Effector CD8-positive, alpha-beta T cell (primary cell): ENCODE results near the gene GTF2H4.
A peak's percentile ranks its signal among the peaks of the same experiment; 100 is the strongest.
"Not testable (repeated sequence)": the region's sequence is repeated elsewhere in the genome, so short reads cannot be mapped to it uniquely, and the experiment has no call there.

Source experiments
- DNase-seq: peaks from one replicate; lab custom pipeline; 2025; lab: John Stamatoyannopoulos, UW
- total RNA-seq, 4 experiments: gene quantifications; one replicate each; lab custom pipeline; 2026; lab: John Stamatoyannopoulos, UW

Gene GTF2H4
- 0 to 0.53 (median 0.15) reads per million in 4 experiments for total RNA-seq

DNA sequence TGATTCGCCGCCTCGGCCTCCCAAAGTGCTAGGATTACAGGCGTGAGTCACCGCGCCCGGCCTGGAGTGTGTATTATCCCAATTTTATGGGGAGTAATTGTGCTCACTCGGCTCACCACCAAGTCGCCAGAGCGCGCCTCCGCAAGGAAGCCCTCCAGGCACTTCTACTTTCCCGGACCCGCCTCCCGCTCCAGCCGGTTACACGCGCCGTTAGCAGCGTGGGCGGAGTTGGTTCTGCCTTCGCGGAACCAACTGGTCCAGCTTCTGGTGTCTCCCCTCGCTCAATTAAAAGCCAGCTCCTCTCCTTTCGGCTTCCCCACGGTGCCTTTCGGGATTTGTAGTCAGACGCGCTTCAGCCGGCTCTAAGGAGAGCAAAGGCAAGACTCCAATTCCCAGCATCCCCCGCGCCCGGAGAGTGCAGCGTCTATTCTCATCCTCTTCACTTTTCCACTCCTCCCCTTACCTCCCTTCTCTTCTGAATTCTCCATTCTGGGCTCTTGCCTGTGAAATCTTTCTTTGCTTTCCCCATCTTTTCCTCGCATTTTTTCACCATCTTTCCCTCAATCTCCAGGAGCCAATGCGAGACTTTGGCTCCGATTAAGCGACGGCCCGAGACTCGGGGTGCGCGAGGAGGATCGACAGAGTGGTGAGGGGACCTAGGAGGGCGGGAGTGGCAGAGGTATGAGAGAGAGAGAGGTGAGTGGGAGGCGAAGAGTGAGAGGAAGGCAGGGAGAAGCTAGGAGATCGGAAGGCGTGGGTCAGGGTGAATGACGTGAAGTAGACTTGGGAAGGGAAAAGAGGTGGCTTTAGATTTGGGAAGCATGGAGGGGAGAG, at the start of gene GTF2H4:
Gene GTF2H4 (plus strand): TSS at position 450 of the 834 bp plus-strand sequence.
- peak; percentile 91 for DNase-seq

DNA sequence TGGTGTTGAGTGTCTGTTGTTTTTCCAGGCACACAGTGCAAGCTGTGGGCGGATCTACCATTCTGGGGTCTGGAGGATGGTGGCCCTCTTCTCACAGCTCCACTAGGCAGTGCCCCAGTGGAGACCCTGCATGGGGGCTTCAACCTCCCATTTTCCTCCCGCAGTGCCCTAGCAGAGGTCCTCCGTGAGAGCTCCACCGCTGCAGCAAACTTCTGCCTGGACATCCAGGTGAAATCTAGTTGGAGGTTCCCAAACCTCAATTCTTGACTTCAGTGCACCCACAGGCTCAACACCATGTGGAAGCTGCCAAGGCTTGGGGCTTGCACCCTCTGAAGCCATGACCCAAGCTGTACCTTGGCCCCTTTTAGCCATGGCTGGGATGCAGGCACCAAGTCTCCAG, 48.3 kb upstream of the GTF2H4 start:
- DNase-seq = not testable (repeated sequence)

DNA sequence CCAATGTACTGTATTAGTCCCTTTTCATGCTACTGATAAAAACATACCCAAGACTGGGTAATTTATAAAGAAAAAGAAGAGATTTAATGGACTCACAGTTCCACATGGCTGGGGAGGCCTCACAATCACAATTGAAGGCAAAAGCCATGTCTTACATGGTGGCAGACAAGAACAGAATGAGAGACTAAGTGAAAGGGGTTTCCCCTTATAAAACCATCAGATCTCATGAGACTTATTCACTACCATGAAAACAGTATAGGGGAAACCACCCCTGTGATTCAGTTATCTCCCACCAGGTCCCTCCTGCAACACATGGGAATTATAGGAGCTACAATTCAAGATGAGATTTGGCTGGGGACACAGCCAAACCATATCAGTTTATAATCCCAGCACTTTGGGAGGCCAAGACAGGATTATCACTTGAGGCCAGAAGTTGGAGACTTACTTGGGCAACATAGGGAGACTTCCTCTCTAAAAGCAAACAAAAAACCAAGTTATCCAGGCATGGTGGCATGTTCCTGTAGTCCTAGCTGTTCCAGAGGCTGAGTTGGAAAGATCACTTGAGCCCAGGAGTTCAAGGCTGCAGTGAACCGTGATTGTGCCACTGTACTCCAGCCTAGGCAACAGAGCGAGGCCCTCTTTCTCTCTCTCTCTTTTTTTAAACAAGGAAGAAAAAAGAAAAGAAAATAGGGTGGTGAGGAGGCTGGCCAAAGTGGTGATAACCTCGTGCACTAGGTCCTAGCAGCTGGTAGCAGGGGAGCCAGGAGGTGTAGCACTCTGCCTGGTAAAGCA, 46.6 kb upstream of the GTF2H4 start:
- no peak for DNase-seq

DNA sequence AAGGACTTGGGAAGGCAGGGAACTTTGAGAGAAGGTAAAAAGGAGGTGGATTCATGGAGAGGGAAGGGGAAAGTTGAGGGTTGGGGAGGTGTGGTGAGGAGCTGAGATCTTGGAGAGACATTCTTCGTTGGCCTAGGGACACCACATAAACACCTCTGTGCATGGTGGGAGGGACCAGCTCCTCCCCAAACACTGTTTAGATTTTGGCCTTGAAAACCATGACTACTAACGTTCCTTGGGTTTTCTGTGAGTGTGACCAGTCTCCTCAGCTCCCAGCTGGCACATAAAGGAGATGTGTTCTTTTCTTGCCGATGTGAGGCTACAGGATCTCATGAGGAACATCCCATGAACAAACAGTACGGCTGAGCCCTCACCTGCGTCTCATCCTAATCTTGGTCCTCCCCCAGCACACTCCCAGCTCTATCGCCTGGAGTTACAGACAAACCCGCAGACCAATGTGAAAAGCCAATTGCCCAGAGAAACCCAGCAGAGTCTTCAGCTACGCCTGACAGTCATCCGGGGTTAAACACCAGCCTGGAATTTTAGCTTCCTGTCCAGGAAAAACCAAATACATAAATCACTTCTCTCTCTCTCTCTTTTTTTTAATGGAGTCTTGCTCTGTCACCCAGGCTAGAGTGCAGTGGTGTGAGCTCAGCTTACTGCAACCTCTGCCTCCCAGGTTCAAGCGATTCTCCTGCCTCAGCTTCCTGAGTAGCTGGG, 45.7 kb upstream of the GTF2H4 start:
- DNase-seq = no peak

DNA sequence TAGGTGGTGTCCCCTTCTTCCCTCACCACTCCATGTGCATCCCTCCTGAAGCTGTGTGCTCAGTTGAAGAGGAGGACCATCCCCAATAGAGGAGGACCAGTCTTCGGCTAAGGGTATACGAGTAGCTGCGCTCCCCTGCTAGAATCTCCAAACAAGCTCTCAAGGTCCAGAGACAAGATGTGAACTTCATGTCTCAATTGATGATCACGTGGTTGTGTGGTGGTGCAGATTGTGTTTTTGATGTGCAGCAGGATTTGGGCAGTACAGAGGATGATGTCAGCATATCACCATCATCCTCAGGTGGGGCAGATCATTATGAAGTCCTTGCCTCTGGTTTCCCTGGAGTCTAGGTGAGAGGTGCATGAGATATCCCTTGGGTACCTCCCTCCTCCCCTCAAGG, 43.7 kb upstream of the GTF2H4 start:
- DNase-seq = no peak

DNA sequence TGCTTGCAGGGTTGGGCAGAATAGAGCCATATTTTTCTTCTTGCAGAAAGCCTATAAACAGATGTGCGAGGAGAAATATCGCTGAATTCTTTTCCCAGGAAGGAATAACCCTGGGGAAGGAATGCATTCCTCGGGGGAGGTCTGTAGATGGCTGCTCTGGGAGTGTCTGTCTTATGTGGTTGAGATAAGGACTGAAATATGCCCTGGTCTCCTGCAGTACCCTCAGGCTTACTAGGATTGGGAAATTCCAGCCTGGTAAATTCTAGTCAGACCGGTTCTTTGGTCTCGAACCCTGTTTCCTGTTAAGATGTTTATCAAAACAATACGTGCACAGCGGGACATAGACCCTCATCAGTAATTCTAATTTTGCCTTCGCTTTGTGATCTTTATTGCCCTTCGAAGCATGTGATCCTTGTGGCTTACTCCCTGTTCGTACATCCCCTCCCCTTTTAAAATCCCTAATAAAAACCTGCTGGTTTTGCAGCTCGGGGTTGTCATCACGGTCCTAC, 38.7 kb upstream of the GTF2H4 start:
- DNase-seq = not testable (repeated sequence)

DNA sequence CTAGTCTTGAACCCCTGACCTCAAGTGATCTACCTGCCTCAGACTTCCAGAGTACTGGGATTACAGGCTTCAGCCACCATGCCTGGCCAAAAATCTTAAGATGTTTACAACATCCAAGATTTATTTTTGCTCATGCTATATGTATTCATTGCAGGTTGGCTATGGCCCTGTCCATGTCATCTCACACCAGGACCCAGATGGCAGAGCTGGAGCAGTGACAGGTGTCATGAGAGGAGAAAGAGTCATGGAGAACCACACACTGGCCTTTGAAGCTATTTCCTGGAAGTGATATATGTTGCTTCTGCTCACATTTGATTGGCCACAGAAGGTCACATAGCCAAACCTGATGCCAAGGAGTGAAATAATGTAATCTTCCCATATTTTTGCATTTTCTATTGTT, 37.5 kb upstream of the GTF2H4 start:
- no peak for DNase-seq

DNA sequence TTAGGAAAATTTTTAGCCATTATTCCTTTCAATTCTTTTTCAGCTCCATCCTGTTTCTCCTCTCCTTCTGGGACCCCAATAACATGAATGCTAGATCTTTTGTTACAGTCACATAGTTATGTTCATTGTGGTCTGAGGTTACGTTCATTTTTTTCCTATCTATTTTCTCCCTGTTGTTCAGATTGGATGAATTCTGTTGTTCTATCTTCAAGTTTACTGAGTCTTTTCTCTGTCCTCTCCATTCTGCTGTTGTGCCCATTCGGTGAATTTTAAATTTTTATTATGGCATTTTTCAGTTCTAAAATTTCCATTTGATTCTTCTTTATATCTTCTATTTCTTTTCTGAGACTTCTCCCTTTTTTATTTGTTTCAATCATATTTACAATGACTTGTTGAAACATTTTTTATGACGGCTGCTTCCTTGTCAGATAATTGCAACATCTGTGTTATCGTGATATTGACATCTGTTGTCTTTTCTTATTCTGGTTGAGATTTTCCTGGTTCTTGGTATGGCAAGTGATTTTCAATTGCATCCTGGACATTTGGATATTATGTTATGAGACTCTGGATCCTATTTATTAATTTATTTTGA, 36.3 kb upstream of the GTF2H4 start:
- no peak for DNase-seq

DNA sequence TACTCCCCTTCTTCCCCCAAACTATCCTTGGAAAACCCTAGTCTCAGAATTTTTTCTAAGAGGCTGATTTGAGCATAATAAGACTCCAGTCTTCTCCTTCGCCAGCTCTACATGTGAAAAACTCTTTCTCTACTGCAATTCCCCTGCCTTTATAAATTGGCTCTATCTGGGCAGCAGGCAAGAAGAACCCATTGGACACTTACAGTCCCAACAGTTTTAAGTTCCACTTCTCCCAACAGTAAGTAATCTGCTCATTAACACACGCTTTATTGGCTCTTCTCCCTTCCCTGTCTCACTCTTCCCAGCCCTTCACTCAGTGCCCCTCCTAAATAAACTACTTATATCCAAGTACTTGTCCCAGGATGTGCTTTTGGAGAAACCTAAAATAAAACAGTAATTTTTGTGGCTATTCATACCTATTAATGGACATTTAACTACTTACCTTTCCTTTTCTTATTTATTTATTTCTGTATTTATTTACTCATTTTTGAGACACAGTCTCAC, 34.8 kb upstream of the GTF2H4 start:
- no peak for DNase-seq

DNA sequence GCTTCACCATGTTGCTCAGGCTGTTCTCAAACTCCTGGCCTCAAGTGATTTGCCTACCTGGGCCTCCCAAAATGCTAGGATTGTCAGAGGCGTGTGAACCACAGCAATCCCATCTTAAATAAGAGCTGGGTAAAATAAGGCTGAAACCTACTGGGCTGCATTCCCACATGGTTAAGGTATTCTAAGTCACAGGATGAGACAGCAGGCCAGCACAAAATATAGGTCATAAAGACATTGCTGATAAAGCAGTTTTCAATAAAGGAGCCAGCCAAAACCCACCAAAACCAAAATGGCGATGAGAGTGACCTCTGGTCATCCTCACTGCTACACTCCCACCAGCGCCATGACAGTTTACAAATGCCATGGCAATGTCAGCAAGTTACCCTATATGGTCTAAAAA, 34.2 kb upstream of the GTF2H4 start:
- DNase-seq = not testable (repeated sequence)

DNA sequence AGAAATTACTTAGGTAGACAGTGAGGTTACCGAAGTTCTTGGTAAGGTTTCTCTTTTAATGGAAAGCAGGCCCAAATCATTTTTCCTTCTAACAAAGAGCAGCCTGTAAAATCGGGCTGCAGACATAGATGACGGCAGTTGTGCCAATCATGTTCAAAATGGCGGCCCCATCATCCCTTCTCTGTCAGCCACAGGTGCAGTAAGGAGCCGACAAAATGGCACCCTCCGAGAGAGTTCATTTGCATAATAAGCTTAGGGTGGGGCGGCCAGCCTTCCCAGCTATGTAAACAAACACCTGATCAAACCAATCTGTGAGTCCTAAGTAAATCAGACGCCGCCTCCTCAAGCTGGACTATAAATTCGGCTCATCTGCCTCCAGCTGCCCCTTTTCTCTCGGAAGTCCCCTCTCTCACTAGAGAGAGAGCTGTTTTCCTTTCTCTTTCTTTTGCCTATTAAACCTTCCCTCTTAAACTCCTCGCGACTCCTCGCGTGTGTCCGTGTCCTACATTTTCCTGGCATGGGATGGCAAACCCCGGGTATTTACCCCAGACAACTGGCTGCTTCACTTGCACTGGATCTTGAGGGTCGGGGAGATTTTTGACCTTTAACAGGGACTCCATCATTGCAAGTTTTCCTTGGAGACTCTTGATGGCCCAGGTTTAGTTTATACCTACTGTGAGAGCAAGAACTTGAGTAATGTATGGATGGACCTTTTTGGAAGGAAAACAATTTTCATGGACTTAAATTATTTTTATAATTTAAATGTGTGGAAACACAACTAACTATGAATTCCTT, 32.6 kb upstream of the GTF2H4 start:
- no peak for DNase-seq

DNA sequence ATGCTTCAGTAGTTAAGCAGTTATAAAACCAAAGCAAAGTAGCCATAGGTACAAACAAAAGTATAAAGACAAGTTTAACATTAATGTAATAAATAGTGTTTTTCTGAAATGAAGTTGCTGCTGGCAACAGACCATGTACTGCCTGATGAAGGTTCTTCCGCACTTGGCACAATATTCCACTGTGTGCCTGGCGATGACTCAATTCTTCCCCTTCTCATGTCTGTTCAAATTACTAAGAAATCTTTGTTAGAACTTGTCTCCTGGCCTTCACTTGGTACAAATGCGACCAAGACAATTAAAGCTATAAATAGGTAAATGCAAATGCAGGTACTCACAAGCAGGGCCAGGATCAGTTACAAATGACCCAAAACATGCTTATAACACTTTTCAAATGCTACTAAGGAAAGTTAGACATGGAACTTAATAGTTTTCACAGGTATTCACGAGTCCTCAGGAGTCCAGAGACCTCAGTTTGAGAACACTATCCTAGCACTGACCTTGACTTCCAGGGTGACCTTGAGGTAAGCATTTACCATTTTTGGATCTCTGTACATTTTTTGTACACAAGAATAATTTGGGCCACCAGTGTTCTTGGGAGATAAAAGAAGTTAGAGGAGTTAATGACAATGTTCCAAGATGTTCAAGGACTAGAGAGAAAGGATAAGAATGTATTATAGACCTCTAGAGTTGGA, 31.8 kb upstream of the GTF2H4 start:
- DNase-seq = no peak

DNA sequence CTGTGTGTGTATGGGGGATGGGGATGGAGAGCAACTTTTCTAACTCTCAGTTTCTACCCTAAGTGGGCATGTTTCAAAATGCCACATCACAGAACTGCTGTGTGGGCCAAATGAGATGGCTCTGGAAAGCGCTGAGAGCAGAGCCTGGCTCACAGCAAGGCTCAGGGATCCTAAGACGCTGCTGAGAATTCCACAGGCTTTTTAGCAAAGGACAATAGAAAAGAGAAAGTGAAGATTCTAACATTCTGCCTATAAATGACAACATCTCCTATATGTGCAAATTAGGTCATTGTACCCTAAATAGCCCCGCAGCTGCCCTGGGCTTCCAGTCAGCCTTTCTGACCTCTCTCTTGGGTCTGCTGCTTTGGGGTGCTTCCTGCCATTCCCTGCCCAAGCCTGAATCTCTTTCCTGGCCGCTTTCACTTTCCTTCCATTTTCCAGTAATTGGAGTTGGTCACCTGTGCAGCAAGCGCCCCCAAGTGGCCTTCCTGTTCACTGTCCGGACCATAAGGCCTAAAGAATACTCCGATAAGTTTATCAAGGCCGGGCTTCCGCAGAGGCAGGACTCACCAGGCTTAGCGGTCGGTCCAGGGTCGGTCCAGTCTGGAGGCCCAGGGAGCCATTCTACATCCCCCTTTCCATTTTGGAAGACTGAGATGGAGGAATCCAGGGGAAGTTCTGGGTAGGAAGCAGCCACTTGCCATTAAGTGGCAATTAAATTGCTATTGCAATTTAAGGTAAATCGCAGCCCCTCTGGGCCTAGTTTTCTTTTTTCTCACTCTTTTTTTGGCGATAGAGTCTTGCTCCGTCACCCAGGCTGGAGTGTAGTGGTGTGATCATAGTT, 30.4 kb upstream of the GTF2H4 start:
- peak; percentile 61 for DNase-seq

DNA sequence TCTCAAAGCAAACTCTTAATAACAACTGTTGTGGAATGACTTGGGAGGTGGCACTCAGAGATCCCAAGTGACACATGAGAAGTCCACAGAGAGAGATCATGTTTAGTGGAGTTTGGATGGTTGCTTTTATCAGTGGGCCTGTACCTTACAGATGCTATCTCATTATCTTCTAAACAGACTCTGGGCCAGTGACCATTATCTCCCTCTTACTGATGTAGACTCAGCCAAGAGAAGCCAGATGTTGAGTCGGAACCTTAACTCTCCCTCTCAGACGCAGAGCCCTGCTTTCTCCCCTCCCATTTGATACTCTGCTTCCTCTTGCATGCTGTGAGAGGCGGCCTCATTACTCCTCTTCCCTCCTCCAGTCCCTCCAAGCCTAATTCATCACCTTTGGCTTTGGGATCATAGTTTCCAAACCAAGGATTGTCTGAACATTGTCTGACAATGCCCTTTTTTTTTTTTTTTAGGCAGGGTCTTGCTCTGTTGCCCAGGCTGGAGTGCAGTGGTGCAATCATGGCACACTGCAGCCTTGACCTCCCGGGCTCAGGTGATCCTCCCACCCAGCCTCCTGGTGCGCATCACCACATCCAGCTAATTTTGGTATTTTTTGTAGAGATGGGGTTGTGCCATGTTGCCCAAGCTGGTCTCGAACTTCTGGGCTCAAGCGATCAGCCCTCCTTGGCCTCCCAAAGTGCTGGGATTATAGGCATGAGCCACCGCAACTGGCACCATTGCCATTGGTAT, 28.2 kb upstream of the GTF2H4 start:
- no peak for DNase-seq

DNA sequence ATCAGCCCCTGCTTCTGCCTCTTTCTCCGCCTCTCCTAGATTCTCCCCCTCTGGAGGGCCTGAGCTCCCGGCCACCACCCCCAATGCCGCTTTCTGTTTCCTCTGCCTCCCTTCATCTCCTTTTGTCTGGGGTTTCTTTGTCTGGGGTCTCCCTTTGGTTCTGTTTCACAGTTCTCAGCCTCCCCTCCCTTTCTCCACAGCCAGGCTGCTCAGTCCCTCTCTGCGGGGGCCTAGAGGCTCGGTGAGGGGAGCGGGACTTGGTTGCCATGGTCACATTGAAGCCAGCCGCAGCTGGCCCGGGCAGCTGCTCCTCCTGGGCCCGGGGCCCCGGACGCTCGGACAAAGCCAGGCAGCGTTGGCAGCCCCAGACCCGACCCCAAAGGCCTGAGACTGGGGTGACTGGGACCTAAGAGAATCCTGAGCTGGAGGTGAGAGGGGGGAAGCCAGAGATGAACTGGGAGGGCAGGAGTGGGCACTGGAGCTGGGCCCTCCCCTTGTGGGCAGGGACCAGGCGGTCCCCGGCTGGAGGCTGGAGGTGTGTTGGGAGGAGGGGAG, 27.2 kb upstream of the GTF2H4 start:
- no peak for DNase-seq

DNA sequence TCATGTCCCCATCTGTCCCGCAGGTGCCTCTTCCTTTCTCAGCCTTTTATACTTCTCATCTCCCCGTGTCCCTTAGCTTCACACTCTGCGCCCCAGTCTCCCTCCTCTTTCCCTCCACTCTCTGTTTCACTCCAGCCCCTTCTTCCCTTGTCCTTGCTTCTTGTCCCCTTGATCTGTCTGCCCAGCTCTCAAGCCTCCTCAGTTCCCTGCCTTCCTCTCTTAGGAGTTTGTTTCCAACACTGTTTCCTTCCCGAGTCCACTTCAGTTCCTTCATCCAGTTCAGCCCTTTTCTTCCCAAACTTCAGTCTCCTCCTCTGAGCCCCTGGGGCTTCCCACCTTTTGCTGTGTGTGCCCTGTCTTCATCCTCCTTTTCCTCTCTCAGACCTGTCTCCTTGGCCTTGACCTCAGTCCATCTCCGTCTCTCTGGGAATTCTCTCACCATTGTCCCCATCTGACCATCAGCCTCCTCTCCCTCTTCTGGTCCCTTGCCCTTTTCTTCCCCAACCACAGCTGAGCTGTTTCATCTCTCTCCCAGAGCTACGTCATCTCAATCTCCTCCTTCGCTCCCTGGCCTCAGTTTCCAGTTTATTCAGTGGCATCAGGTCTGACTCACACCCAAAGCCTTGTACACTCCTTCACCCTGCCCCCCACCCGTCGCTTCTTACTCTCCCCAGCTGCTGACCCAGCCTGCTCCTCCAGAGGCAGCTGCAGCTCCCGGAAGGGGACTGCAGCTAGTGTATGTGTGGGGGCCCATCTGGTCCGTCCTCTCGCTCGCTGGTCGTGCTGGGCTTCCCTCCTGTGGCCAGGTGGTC, 26.4 kb upstream of the GTF2H4 start:
- DNase-seq = no peak

DNA sequence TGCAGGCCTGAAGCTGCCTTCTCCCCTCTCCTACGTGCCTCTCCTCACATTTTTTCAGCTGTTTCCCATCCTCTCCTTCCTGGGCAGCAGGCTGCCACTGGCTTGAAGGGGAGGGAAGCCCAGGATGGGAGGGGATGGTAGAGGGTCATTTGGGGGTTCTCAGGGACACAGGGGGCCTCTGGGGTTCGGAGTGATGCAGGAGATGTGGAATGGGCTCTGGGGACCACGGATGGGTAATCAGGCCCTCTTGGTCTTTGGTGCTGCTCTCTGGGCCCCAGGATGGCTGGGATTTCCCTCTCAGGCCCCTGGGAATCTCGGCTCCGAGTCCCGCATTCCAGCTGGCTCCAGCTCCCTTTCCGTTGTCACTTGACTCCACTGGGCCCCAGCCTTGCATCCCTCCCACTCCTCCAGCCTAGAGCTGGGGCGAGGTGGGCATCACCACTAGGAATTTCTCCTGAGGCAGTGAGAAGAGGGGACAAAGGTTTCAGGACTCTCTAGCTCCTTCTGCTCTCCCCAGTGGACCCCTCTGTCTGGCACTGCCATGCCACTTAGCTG, 25.7 kb upstream of the GTF2H4 start:
- DNase-seq = no peak
